CD4-positive, alpha-beta memory T cell (primary cell): Measurements from ENCODE around the gene TM4SF5. TPM values are rescaled to one million over a fixed set of nuclear protein-coding genes. Genes with fewer than 3 reads are reported as not detected.

Experiments used
- CTCF ChIA-PET: fragments of 350-600 bp; sonication (Branson Sonifier 250); formaldehyde crosslinking; loops from one replicate; lab custom pipeline; 2021; ENCODE audit warnings: inconsistent platforms; ENCODE audit not compliant: partially characterized antibody; lab: Charles Lee
- POLR2A ChIA-PET: fragments of 350-600 bp; sonication (Branson Sonifier 250); formaldehyde crosslinking; loops from one replicate; lab custom pipeline; 2021; ENCODE audit not compliant: partially characterized antibody; lab: Charles Lee
- DNase-seq, 5 donors: peaks; one replicate each; pipeline versions ENCODE4 v3.0.0 to v3.0.0-alpha.2; 2020 to 2022; ENCODE audit warnings: mixed read lengths in 1 of 5
- H3K27ac ChIP-seq: one replicate; pipeline ENCODE4 v1.7.0; 2013; ENCODE audit warnings: low read depth, low read length
- H3K27me3 ChIP-seq: 2 replicates; pipeline ENCODE4 v1.7.0; 2013; ENCODE audit warnings: mild to moderate bottlenecking, low read length, moderate library complexity; ENCODE audit not compliant: insufficient read depth
- H3K36me3 ChIP-seq: 2 replicates; pipeline ENCODE4 v1.7.0; 2013; ENCODE audit warnings: mild to moderate bottlenecking, low read length, moderate library complexity; ENCODE audit not compliant: insufficient read depth
- H3K4me1 ChIP-seq: 2 replicates; pipeline ENCODE4 v1.7.0; 2013; ENCODE audit warnings: mild to moderate bottlenecking, low read length, moderate library complexity; ENCODE audit not compliant: insufficient read depth
- H3K4me3 ChIP-seq, 2 donors: one replicate each; pipeline ENCODE4 v1.7.0; 2013; ENCODE audit warnings: low read length in 2 of 2, mild to moderate bottlenecking in 1 of 2
- H3K9me3 ChIP-seq, 2 donors: one replicate each; pipeline ENCODE4 v1.7.0; 2013; ENCODE audit warnings: low read length in 2 of 2, control low read depth in 1 of 2; ENCODE audit not compliant: control insufficient read depth in 1 of 2
- H3K27ac Mint-ChIP-seq, 7 donors: one replicate each; pipeline ENCODE4 v1.8.0; 2020 to 2021; ENCODE audit warnings: mixed read lengths in 7 of 7, mild to moderate bottlenecking in 6 of 7, inconsistent platforms in 3 of 7, moderate library complexity in 3 of 7
- H3K27me3 Mint-ChIP-seq, 2 donors: one replicate each; pipeline ENCODE4 v1.8.0; 2020 to 2021; ENCODE audit warnings: mixed read lengths in 2 of 2
- H3K36me3 Mint-ChIP-seq, 2 donors: one replicate each; pipeline ENCODE4 v1.8.0; 2020 to 2021; ENCODE audit warnings: mixed read lengths in 2 of 2, inconsistent platforms in 1 of 2, mild to moderate bottlenecking in 1 of 2
- H3K4me1 Mint-ChIP-seq, 4 donors: one replicate each; pipeline ENCODE4 v1.8.0; 2020 to 2021; ENCODE audit warnings: mixed read lengths in 4 of 4, mild to moderate bottlenecking in 1 of 4
- H3K4me3 Mint-ChIP-seq, 8 donors: one replicate each; pipeline ENCODE4 v1.8.0; 2020 to 2021; ENCODE audit warnings: mixed read lengths in 8 of 8, mild to moderate bottlenecking in 7 of 8, moderate library complexity in 6 of 8, inconsistent platforms in 3 of 8
- H3K9me3 Mint-ChIP-seq, 8 donors: one replicate each; pipeline ENCODE4 v1.8.0; 2020 to 2021; ENCODE audit warnings: mixed read lengths in 8 of 8, mild to moderate bottlenecking in 5 of 8, inconsistent platforms in 3 of 8, moderate library complexity in 1 of 8
- intact Hi-C: fragments of 100-400 bp; cut with micrococcal nuclease; formaldehyde crosslinking; loops from one replicate; pipeline ENCODE4 v1.15.1; 2023
- polyA plus RNA-seq, 2 donors: library from polyadenylated mRNA; unstranded; fragments of 300-500 nt; fragmentation: Illumina TruSeq; gene quantifications; one replicate each; pipeline ENCODE4 v1.2.3, GENCODE V29; 2021
- total RNA-seq, 2 experiments: library from RNA; stranded (reverse); gene quantifications; one replicate each; pipeline ENCODE4 v1.2.3, GENCODE V29; 2021

TM4SF5 gene
- total and polyA plus RNA-seq, 4 experiments from 2014 or later = not detected

- Mint-ChIP-seq H3K27ac (no peak overlapping the region), H3K4me3 (peak overlapping the region in 1 of 8 donors; percentile 43), H3K9me3 (no peaks in the 10 kb centered on the region), H3K36me3 (peaks cover 0 to 4% of the 10 kb centered on the region in 2 donors), H3K4me1 (peaks cover 14 to 43% (median 24%) of the 10 kb centered on the region in 4 donors), H3K27me3 (peaks cover 0 to 3% of the 10 kb centered on the region in 2 donors)
- CTCF ChIA-PET = interaction anchor here (1.2 to 2.1 kb wide), 3 partner anchors 25 to 55 kb away, joined by 3 to 12 read pairs (median 4); no protein-coding TSS in a partner anchor
- Histone ChIP-seq H3K27ac (no peak overlapping the region), H3K9me3 (no peaks in the 10 kb centered on the region), H3K4me1 (peaks cover 30% of the 10 kb centered on the region), H3K4me3 (no peak overlapping the region), H3K36me3 (peaks cover 4% of the 10 kb centered on the region), H3K27me3 (no peaks in the 10 kb centered on the region)
- intact Hi-C loops = loop anchor here (5.0 kb wide), 1 partner anchor 207 kb away; the partner anchor contains the start of genes RNF167 and SLC25A11
- no peak for DNase-seq
- POLR2A ChIA-PET = interaction anchor here (1.1 to 1.3 kb wide), 2 partner anchors 13 to 23 kb away, joined by 4 to 5 read pairs; no protein-coding TSS in a partner anchor
Measured at GRCh38 chr17:4734857-4735475, 36.7 kb upstream of the TM4SF5 start.

DNA sequence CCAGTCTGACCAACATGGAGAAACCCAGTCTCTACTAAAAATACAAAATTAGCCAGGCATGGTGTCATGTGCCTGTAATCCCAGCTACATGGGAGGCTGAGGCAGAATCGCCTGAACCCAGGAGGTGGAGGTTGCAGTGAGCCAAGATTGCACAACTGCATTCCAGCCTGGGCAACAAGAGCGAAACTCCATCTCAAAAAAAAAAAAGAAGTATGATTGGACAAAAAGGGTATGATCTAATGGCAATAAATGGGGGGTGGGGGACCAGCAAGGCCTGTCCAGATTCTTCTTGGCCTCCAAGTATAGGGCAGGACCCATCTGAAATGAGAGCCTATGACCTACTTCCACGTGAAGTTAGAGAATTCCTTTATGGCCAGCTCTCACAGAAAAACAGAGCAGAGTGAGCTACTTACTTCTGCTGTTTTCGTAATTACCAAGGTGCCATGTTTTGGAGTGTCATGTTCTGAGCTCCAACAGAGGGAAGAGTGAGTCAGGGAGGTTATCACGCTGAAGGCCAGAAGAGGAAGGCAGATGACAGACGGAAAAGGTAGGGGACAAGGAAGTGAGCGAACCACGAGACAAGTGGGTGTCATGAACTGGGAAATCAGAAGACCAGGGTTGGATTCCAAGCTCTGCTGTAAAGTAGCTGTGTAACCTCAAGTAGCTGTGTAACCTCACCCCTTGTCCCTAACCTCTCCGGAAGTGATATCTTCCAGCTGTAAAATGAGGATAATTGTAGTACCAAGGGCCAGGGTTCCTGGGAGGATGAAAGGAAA, 35.6 kb upstream of the TM4SF5 start:
- Mint-ChIP-seq H3K36me3 (peaks cover 0 to 4% of the 10 kb centered on the region in 2 donors), H3K4me3 (peak overlapping the region in 2 of 8 donors; percentile 15 to 57), H3K27me3 (peaks cover 0 to 3% of the 10 kb centered on the region in 2 donors), H3K4me1 (peaks cover 15 to 41% (median 23%) of the 10 kb centered on the region in 4 donors), H3K9me3 (no peaks in the 10 kb centered on the region), H3K27ac (peak overlapping the region in 3 of 7 donors; percentile 31 to 66 (median 38))
- ChIA-PET POLR2A (interaction anchor here (1.4 kb wide), 1 partner anchor 54 kb away, joined by 5 read pairs; no protein-coding TSS in a partner anchor), CTCF (interaction anchor here (1.0 to 2.1 kb wide), 3 partner anchors 25 to 54 kb away, joined by 3 to 12 read pairs (median 4); partner anchors contain the start of gene ARRB2)
- intact Hi-C loops = no loop called here
- H3K9me3 ChIP-seq = no peaks in the 10 kb centered on the region
- no peak for DNase-seq
- peaks cover 4% of the 10 kb centered on the region for H3K36me3 ChIP-seq
- no peak overlapping the region for H3K27ac ChIP-seq
- H3K4me3 ChIP-seq = no peak overlapping the region
- H3K4me1 ChIP-seq = peaks cover 32% of the 10 kb centered on the region
- H3K27me3 ChIP-seq = no peaks in the 10 kb centered on the region

DNA sequence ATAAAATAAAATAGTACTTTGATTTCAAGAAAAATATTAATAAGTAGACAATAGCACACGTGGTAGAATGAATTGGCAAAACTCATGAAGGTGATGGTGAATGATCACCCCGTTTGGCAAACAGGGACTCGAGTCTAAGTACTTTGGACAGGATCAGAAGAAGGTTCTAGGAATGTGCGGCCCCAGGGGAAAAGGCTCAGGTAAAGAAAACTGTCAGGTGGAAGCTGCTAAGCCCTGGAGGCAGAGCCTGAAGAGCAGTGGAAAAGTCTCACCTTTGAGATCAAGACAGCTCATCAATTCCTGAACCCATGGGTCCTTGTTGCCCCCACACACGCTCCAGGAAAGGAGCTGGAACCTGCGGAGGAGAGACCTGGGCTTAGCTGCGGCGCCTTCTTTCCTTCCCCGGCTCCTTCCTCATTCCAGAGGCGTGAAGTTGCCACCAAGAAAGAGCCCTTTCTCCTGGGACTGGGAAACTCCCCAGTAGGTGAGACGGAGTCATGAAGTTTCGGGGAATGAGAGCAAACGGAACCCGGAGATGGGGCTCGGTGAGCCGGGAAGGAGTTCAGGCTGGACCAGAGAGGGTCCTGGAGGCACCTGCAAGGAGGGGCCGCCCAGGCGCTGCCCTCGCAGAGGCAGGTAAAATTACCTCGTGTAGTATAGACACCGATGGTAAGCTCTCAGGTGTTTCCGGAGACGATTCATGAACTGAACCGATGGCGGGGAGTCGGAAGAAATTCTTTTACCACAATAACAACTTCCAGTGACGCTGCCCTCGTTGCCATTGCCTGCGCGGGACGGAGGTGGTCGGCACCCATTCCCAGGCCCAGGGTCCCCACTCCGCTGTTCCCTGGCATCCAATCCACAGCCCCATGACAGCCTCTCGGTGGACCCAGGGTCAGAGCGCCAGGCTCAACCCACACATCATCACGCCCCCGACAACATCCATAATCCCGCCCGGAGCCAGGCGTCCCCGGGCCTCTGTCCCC, 33.3 kb upstream of the TM4SF5 start:
- no peaks in the 10 kb centered on the region for H3K27me3 ChIP-seq
- DNase-seq = peak; percentile 22 to 56 (median 43)
- POLR2A ChIA-PET = interaction anchor here (0.8 to 1.9 kb wide), 5 partner anchors 23 to 52 kb away, joined by 3 to 6 read pairs (median 4); no protein-coding TSS in a partner anchor
- H3K36me3 Mint-ChIP-seq = no peaks in the 10 kb centered on the region
- H3K36me3 ChIP-seq = no peaks in the 10 kb centered on the region
- no peaks in the 10 kb centered on the region for H3K9me3 ChIP-seq
- H3K4me1 Mint-ChIP-seq = peaks cover 10 to 22% (median 16%) of the 10 kb centered on the region in 4 donors
- H3K27ac Mint-ChIP-seq = peak overlapping the region; percentile 77 to 97 (median 93)
- peaks cover 19% of the 10 kb centered on the region for H3K4me1 ChIP-seq
- peak overlapping the region; percentile 25 for H3K27ac ChIP-seq
- H3K27me3 Mint-ChIP-seq = peaks cover 1 to 6% of the 10 kb centered on the region in 2 donors
- H3K4me3 Mint-ChIP-seq = peak overlapping the region; percentile 87 to 95 (median 92)
- peak overlapping the region in 1 of 2 donors; percentile 67 for H3K4me3 ChIP-seq
- H3K9me3 Mint-ChIP-seq = no peaks in the 10 kb centered on the region
- CTCF ChIA-PET = interaction anchor here (0.6 to 1.6 kb wide), 5 partner anchors 23 to 142 kb away, joined by 3 to 6 read pairs (median 3); partner anchors contain the start of genes ARRB2 and PELP1
- intact Hi-C loops = loop anchor here (1.0 to 2.0 kb wide), 2 partner anchors 28 to 144 kb away; partner anchors contain the start of gene ARRB2

GRCh38 chr17:4739122-4740024, 32.3 kb upstream of the TM4SF5 start, which contains the start of the genes CXCL16 and ZMYND15:
CXCL16 (minus strand) TSS chr17:4739928; CDS start chr17:4739339, 589 bp downstream.
ZMYND15 (plus strand) TSS chr17:4739833; CDS start chr17:4740549, 716 bp downstream.
- intact Hi-C loops = loop anchor here (1.0 to 2.0 kb wide), 2 partner anchors 29 to 143 kb away; partner anchors contain the start of gene ARRB2
- Histone ChIP-seq H3K36me3 (no peaks in the 10 kb centered on the region), H3K4me1 (peaks cover 19% of the 10 kb centered on the region), H3K9me3 (no peaks in the 10 kb centered on the region), H3K27ac (peak within 1 kb of the TSS; percentile 25), H3K27me3 (no peaks in the 10 kb centered on the region), H3K4me3 (peak within 1 kb of the TSS; percentile 23 to 67)
- CTCF ChIA-PET = interaction anchor here (1.6 kb wide), 1 partner anchor 29 kb away, joined by 4 read pairs; the partner anchor contains the start of gene ARRB2
- peak within 1 kb of the TSS; percentile 90 to 95 (median 92) for H3K4me3 Mint-ChIP-seq
- POLR2A ChIA-PET = interaction anchor here (0.8 to 1.9 kb wide), 6 partner anchors 24 to 209 kb away, joined by 3 to 6 read pairs (median 4); partner anchors contain the start of genes ARRB2 and PFN1
- peaks cover 1 to 6% of the 10 kb centered on the region in 2 donors for H3K27me3 Mint-ChIP-seq
- peaks cover 10 to 22% (median 14%) of the 10 kb centered on the region in 4 donors for H3K4me1 Mint-ChIP-seq
- H3K36me3 Mint-ChIP-seq = no peaks in the 10 kb centered on the region
- no peaks in the 10 kb centered on the region for H3K9me3 Mint-ChIP-seq
- H3K27ac Mint-ChIP-seq = peak within 1 kb of the TSS; percentile 77 to 97 (median 93)
- DNase-seq = peak; percentile 63 to 81 (median 67)

- POLR2A ChIA-PET = interaction anchor here (0.8 to 1.7 kb wide), 4 partner anchors 24 to 208 kb away, joined by 3 to 6 read pairs (median 4); partner anchors contain the start of genes ARRB2 and PFN1
- H3K36me3 Mint-ChIP-seq = no peaks in the 10 kb centered on the region
- CTCF ChIA-PET = no interaction called here
- no peak overlapping the region for H3K27ac ChIP-seq
- no peak for DNase-seq
- peak overlapping the region; percentile 65 to 90 (median 82) for H3K27ac Mint-ChIP-seq
- H3K9me3 Mint-ChIP-seq = no peaks in the 10 kb centered on the region
- peak overlapping the region; percentile 83 to 90 (median 87) for H3K4me3 Mint-ChIP-seq
- peaks cover 19% of the 10 kb centered on the region for H3K4me1 ChIP-seq
- H3K9me3 ChIP-seq = no peaks in the 10 kb centered on the region
- H3K4me3 ChIP-seq = peak overlapping the region in 1 of 2 donors; percentile 67
- H3K36me3 ChIP-seq = no peaks in the 10 kb centered on the region
- intact Hi-C loops = no loop called here
- no peaks in the 10 kb centered on the region for H3K27me3 ChIP-seq
- H3K27me3 Mint-ChIP-seq = peaks cover 1 to 6% of the 10 kb centered on the region in 2 donors
- peaks cover 10 to 22% (median 13%) of the 10 kb centered on the region in 4 donors for H3K4me1 Mint-ChIP-seq
Measured at GRCh38 chr17:4740025-4740351, 31.7 kb upstream of the TM4SF5 start.
